Kidney epithelial cell (primary cell): ENCODE results near the gene DENND1A. TPM values are rescaled to one million over a fixed set of nuclear protein-coding genes. Genes with fewer than 3 reads are reported as not detected.

Experiments
- DNase-seq: peaks from one replicate; pipeline ENCODE4 v3.0.0-alpha.2; 2010; ENCODE audit warnings: low read depth
- H3K27me3 ChIP-seq: 2 replicates; pipeline ENCODE4 v1.6.0; 2011; ENCODE audit warnings: low read length; ENCODE audit not compliant: control insufficient read depth, insufficient read depth
- H3K36me3 ChIP-seq: 2 replicates; pipeline ENCODE4 v1.5.1; 2011; ENCODE audit warnings: low read length; ENCODE audit not compliant: control insufficient read depth, insufficient read depth
- H3K4me3 ChIP-seq: 2 replicates; pipeline ENCODE4 v1.5.1; 2011; ENCODE audit warnings: low read depth, mild to moderate bottlenecking, control low read depth, low read length
- CTCF ChIP-seq: IDR thresholded peaks from 2 replicates; pipeline ENCODE4 v1.5.1; 2011; ENCODE audit warnings: mild to moderate bottlenecking, moderate library complexity, low read length, control low read depth, inconsistent platforms; ENCODE audit not compliant: insufficient read depth, poor library complexity, severe bottlenecking
- total RNA-seq: library from RNA; depleted of rRNA; stranded (reverse); fragments of >200 nt; gene quantifications from 2 replicates; pipeline ENCODE4 v1.2.3, GENCODE V29; 2015

The DENND1A gene
- total RNA-seq, 1 donor from 2014 or later, result 14.5 TPM

DNA sequence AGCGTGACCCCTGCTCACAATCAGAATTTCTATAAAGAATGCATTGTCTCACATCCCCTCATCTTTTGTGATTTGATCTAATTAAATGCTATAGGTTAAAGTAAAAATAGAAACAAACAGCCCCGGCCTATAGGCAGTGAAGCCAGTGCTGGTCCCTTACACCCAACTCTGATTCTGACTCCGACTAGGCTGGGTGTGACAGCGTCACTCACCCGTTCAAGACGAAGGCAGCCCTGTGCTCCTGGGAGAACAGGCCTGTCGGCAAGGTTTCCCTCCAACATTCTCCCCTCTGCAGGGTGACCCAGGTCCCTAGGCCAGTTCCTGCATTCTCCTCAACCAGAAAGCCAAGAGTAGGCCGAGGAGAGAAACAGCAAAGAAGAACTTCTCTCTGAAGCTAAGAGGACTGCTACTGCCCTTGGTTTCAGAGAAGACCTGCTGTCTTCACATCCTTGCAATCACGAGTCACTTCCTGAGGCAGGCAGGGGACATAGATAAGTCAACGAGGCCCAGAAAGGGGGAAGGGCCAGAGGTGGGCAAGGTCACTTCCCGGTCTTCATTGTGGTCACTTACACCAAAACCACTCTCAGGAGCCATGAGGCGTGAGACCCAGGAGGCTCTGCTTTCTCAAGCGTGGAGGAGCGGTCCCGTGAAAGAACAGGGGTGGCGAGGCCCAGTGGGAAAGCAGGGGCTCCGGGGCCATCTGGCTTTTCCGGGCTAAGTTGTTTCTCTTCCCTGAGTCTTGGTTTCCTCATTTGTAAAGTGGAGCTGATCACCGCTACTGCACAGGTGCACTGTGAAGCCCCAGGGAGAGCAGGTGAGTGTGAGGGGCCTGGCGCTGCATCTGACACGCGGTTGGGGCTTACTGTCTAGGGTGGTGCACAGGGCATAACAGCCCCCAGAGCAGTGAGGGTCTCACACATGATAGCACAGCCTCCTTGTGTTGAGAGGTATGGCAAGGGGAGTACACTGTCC, 373.2 kb downstream of the DENND1A start:
- no peak for DNase-seq
- TF ChIP-seq CTCF, result no peak
- no peak overlapping the region for H3K4me3 ChIP-seq
- H3K27me3 ChIP-seq, result no peaks in the 10 kb centered on the region
- H3K36me3 ChIP-seq, result no peaks in the 10 kb centered on the region

DNA sequence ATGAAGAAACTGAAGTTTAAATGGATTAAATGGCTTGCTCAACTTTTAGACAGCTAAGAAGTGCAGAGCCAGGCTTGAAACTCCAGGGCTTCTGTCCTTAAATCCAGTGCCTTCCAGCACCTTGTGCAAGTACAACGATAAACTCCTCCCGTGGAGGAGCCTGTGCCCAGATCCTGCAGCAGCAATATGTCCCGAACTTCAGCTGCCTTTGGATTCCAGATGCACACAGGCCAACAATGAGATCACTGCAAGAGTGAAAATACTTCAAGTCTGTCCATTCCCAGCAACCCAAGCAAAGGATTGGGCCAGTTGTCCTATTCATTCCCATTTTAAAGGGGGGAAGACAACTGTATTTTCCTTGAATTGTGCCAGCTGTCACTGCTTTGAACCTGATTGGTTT, 374.3 kb downstream of the DENND1A start:
- H3K27me3 ChIP-seq, result peaks cover 2% of the 10 kb centered on the region
- no peaks in the 10 kb centered on the region for H3K36me3 ChIP-seq
- no peak for DNase-seq
- H3K4me3 ChIP-seq, result no peak overlapping the region
- TF ChIP-seq CTCF, result no peak

DNA sequence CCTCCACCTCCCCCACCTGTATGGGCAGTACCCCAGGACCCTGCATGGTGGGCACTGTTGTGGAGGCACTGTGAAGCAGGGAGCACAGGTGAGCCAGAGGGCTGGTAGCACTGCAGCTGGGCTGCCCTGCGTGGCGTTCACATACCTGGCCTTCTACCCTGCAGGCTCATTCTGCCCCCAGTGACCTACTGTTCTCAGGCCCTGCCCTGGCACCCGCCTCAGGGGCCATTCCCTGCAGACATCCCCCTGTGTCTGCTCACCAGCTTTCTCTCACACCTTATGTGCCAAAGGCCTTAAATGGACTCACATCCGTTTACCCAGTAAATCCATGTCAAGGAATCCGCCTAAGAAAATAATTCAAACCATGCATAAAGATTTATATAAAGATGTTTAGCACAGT, 377.4 kb downstream of the DENND1A start:
- Histone ChIP-seq H3K27me3 (peaks cover 2% of the 10 kb centered on the region), H3K36me3 (no peaks in the 10 kb centered on the region), H3K4me3 (no peak overlapping the region)
- no peak for TF ChIP-seq CTCF
- DNase-seq, result no peak

DNA sequence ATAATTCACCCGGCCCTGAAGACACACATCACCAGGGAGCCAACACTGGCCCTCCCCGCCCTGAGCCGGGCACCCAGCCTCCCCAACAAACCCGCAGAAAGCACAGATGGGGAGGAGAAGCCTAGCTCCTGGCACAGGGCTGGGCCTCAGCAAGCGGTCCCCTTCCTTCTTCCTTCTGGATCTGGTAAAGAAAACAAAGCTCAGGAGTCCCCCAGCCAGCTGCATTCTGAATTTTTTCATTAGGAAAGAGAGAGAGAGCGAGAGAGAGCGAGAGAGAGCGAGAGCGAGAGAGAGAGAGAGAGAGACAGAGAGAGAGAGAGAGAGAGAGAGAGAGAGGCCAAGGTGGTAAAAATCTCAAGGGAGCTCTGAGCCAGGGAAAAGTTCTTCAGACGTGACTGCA, 378.2 kb downstream of the DENND1A start:
- no peak for DNase-seq
- Histone ChIP-seq H3K27me3 (peaks cover 2% of the 10 kb centered on the region), H3K4me3 (no peak overlapping the region), H3K36me3 (no peaks in the 10 kb centered on the region)
- no peak for TF ChIP-seq CTCF

DNA sequence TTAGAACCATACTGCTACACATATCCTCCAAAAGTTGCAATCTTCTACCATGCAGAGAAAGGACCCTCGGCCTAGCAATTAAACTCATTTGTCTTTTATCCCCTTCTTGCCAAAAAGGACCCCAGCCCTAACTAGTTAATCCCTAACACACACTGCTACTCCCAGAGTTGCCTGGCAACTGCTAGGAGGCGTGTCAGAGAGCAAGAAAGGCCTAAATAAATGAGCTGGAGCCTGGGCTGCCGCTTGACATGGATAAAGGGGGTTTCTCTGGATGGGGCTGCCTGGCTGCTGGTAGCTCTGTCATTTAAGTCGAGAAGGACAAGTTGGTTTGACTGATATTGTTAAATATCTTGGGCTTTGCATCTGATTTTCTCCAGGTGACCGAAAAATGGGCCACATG, 379.1 kb downstream of the DENND1A start:
- no peak for TF ChIP-seq CTCF
- DNase-seq, result no peak
- no peak overlapping the region for H3K4me3 ChIP-seq
- peaks cover 2% of the 10 kb centered on the region for H3K27me3 ChIP-seq
- H3K36me3 ChIP-seq, result no peaks in the 10 kb centered on the region
